Naive thymus-derived CD4-positive, alpha-beta T cell (primary cell): ENCODE data around the gene POMGNT1. TPM values are rescaled to one million over a fixed set of nuclear protein-coding genes. Genes with fewer than 3 reads are reported as not detected.

Experiments used
- ATAC-seq: fragments of 150-1000 bp; cut with Tn5 transposase; 2 replicates; pipeline ENCODE4 v1.10.0; 2021; ENCODE audit warnings: mild to moderate bottlenecking, moderate library complexity
- CTCF ChIA-PET: fragments of 350-600 bp; sonication (Branson Sonifier 250); formaldehyde crosslinking; loops from one replicate; lab custom pipeline; 2021; ENCODE audit warnings: antibody characterized with exemption; lab: Charles Lee
- POLR2A ChIA-PET: fragments of 350-600 bp; sonication (Branson Sonifier 250); formaldehyde crosslinking; loops from one replicate; lab custom pipeline; 2021; ENCODE audit warnings: antibody characterized with exemption, inconsistent platforms; lab: Charles Lee
- DNase-seq, 9 donors: peaks; one replicate each; pipeline versions ENCODE4 v3.0.0 to v3.0.0-alpha.2; 2020 to 2022; ENCODE audit warnings: mixed read lengths in 1 of 9
- H3K27ac ChIP-seq: one replicate; pipeline ENCODE4 v1.7.0; 2013; ENCODE audit warnings: mild to moderate bottlenecking, low read depth, low read length, moderate library complexity
- H3K27me3 ChIP-seq, 2 donors: one replicate each; pipeline ENCODE4 v1.7.0; 2013; ENCODE audit warnings: low read length in 2 of 2, mild to moderate bottlenecking in 2 of 2, moderate library complexity in 2 of 2; ENCODE audit not compliant: control insufficient read depth in 2 of 2, insufficient read depth in 2 of 2
- H3K36me3 ChIP-seq, 3 experiments: 1 replicate in 2 of 3; 2 replicates in 1 of 3; pipeline ENCODE4 v1.7.0; 2013; ENCODE audit warnings: low read length in 3 of 3, mild to moderate bottlenecking in 3 of 3, moderate library complexity in 1 of 3; ENCODE audit not compliant: insufficient read depth in 3 of 3, control insufficient read depth in 2 of 3
- H3K4me1 ChIP-seq, 2 donors: one replicate each; pipeline ENCODE4 v1.7.0; 2013; ENCODE audit warnings: low read length in 2 of 2, mild to moderate bottlenecking in 2 of 2, moderate library complexity in 1 of 2; ENCODE audit not compliant: control insufficient read depth in 2 of 2, insufficient read depth in 2 of 2
- H3K4me3 ChIP-seq: 2 replicates; pipeline ENCODE4 v1.7.0; 2013; ENCODE audit warnings: mild to moderate bottlenecking, low read length
- H3K9me3 ChIP-seq, 3 experiments: 1 replicate in 2 of 3; 2 replicates in 1 of 3; pipeline ENCODE4 v1.7.0; 2013; ENCODE audit warnings: low read length in 3 of 3; ENCODE audit not compliant: control insufficient read depth in 2 of 3
- H3K27ac Mint-ChIP-seq, 9 donors: one replicate each; pipeline ENCODE4 v1.8.0; 2020 to 2022; ENCODE audit warnings: mixed read lengths in 9 of 9, mild to moderate bottlenecking in 8 of 9, moderate library complexity in 5 of 9, inconsistent platforms in 2 of 9
- H3K27me3 Mint-ChIP-seq, 5 donors: one replicate each; pipeline ENCODE4 v1.8.0; 2021 to 2022; ENCODE audit warnings: mixed read lengths in 5 of 5, mild to moderate bottlenecking in 1 of 5
- H3K36me3 Mint-ChIP-seq, 5 donors: one replicate each; pipeline ENCODE4 v1.8.0; 2020 to 2022; ENCODE audit warnings: mixed read lengths in 5 of 5, mild to moderate bottlenecking in 3 of 5, inconsistent platforms in 1 of 5
- H3K4me1 Mint-ChIP-seq, 7 donors: one replicate each; pipeline ENCODE4 v1.8.0; 2020 to 2022; ENCODE audit warnings: mixed read lengths in 7 of 7, mild to moderate bottlenecking in 3 of 7, inconsistent platforms in 1 of 7
- H3K4me3 Mint-ChIP-seq, 10 donors: one replicate each; pipeline ENCODE4 v1.8.0; 2020 to 2022; ENCODE audit warnings: mild to moderate bottlenecking in 10 of 10, mixed read lengths in 10 of 10, moderate library complexity in 6 of 10, inconsistent platforms in 2 of 10
- H3K9me3 Mint-ChIP-seq, 11 donors: one replicate each; pipeline ENCODE4 v1.8.0; 2020 to 2022; ENCODE audit warnings: mixed read lengths in 11 of 11, mild to moderate bottlenecking in 4 of 11, inconsistent platforms in 1 of 11, moderate library complexity in 1 of 11
- intact Hi-C, 2 donors: fragments of 100-400 bp; cut with micrococcal nuclease; formaldehyde crosslinking; loops; one replicate each; pipeline ENCODE4 v1.15.1; 2023
- polyA plus RNA-seq, 2 donors: library from polyadenylated mRNA; unstranded; fragments of 300-500 nt; fragmentation: Illumina TruSeq; gene quantifications; one replicate each; pipeline ENCODE4 v1.2.3, GENCODE V29; 2021
- total RNA-seq, 6 experiments: library from RNA in 5 of 6; stranded (reverse) in 5 of 6; gene quantifications; 1 replicate in 5 of 6; 2 replicates in 1 of 6; pipeline ENCODE4 v1.2.3 and lab custom pipeline; 2021 to 2026

The POMGNT1 gene
- total and polyA plus RNA-seq, 7 experiments from 2014 or later = 34.6 to 58.6 (median 36.3) TPM

DNA sequence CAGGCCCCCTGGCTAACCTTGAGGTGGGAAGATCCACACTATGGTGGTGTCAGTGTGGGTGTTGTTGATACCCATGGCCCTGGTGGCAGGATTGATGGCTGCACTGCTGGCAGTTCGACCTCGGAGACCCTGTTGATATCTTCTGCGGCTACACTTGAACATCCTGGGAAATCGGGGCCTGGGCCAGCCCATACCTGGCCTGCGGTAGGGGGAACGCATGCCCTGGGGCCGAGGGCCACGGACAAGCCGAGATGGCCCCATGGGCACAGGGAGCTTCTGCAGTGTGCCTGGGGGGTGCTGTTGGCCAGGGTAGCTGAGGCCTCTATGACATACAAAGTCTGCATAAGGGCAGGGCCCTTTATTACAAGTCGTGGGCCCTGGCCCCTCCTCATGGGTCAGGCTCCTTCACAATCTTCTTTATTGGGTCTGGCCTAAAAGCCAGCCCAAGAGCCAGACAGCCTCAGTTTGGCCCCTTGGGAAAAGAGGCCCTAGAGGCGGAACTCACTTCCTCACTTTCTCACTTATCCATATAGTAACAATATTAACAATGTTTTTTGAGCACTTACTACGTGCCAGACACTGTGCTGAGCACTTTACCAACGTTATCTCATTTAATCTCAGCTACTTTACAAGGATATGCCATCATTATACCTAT, 21.9 kb downstream of the POMGNT1 start, which contains the start of gene P3R3URF:
P3R3URF (minus strand) TSS at position 278 of the 655 bp plus-strand sequence; CDS start at position 261, 17 bp downstream.
- Mint-ChIP-seq H3K36me3 (no peaks in the 10 kb centered on the region), H3K27me3 (no peaks in the 10 kb centered on the region), H3K9me3 (no peaks in the 10 kb centered on the region), H3K4me1 (peaks cover 0 to 2% (median 0%) of the 10 kb centered on the region in 7 donors), H3K27ac (no peak within 1 kb of the TSS), H3K4me3 (no peak within 1 kb of the TSS)
- no peak within 1 kb of the TSS for H3K27ac ChIP-seq
- H3K4me1 ChIP-seq = no peaks in the 10 kb centered on the region
- POLR2A ChIA-PET = interaction anchor here (1.4 kb wide), 1 partner anchor 9 kb away, joined by 3 read pairs; no protein-coding TSS in a partner anchor
- H3K27me3 ChIP-seq = no peaks in the 10 kb centered on the region
- CTCF ChIA-PET = interaction anchor here (10.7 kb wide), 1 partner anchor 140 kb away, joined by 119 read pairs; no protein-coding TSS in a partner anchor
- no peak for DNase-seq
- H3K4me3 ChIP-seq = no peak within 1 kb of the TSS
- intact Hi-C loops = no loop called here
- H3K9me3 ChIP-seq = no peaks in the 10 kb centered on the region
- H3K36me3 ChIP-seq = no peaks in the 10 kb centered on the region
- no peak for ATAC-seq

GRCh38 chr1:46175243-46175642, 23.0 kb downstream of the POMGNT1 start:
- H3K4me1 ChIP-seq = no peaks in the 10 kb centered on the region
- H3K36me3 Mint-ChIP-seq = no peaks in the 10 kb centered on the region
- DNase-seq (no peak), ATAC-seq (no peak)
- intact Hi-C loops = no loop called here
- peaks cover 0 to under 1% (median 0%) of the 10 kb centered on the region in 11 donors for H3K9me3 Mint-ChIP-seq
- no peaks in the 10 kb centered on the region for H3K36me3 ChIP-seq
- H3K27ac ChIP-seq = no peak overlapping the region
- ChIA-PET POLR2A (no interaction called here), CTCF (interaction anchor here (10.7 kb wide), 1 partner anchor 139 kb away, joined by 119 read pairs; no protein-coding TSS in a partner anchor)
- H3K27me3 ChIP-seq = no peaks in the 10 kb centered on the region
- H3K4me3 Mint-ChIP-seq = no peak overlapping the region
- peaks cover 0 to 2% (median 0%) of the 10 kb centered on the region in 5 donors for H3K27me3 Mint-ChIP-seq
- H3K9me3 ChIP-seq = no peaks in the 10 kb centered on the region
- no peaks in the 10 kb centered on the region for H3K4me1 Mint-ChIP-seq
- H3K4me3 ChIP-seq = no peak overlapping the region
- no peak overlapping the region for H3K27ac Mint-ChIP-seq

DNA sequence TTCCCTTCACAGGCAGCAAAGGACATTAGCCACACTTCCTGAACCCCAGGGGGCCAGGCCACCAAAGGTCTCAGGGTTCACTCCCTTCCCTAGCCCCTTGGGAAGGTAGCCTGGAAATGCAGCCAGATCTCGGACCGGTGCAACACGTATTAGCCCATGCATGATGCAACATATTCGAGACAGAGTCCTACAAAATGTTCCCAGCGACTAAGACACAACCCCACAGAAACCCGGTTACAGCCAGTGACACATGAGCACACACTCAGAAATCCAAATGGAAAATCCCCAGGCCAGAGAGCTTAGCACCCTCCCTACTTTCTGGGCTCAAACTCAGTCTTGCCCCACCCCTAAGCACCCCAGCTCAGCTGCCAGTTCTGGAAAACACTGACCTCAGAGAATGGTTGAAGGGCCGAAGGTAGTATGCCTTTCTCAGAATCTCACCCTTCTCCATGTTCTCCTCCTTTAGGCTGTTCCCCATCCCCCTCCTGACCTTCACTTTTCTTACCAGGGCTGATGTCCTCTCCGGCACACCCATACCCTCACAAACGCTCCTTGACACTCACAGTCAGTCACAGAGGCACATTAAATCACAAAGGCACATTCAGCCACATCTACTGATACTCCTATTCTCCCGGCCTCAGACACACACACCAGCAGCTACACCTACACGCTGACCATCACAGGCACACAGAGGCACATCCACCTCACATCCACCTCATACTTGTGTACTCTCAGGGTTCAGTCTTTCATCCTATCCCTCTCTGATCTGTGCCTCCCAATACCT, 23.6 kb downstream of the POMGNT1 start, which contains the start of gene TSPAN1:
TSPAN1 (plus strand) TSS at position 640 of the 784 bp plus-strand sequence. CDS start 6,021 bp downstream, outside the sequence.
- Mint-ChIP-seq H3K27me3 (peaks cover 0 to 4% (median 0%) of the 10 kb centered on the region in 5 donors), H3K27ac (no peak within 1 kb of the TSS), H3K4me3 (no peak within 1 kb of the TSS), H3K4me1 (no peaks in the 10 kb centered on the region), H3K9me3 (peaks cover 0 to 1% (median 0%) of the 10 kb centered on the region in 11 donors), H3K36me3 (no peaks in the 10 kb centered on the region)
- Histone ChIP-seq H3K36me3 (no peaks in the 10 kb centered on the region), H3K27me3 (no peaks in the 10 kb centered on the region), H3K4me1 (no peaks in the 10 kb centered on the region), H3K27ac (no peak within 1 kb of the TSS), H3K4me3 (no peak within 1 kb of the TSS), H3K9me3 (no peaks in the 10 kb centered on the region)
- ChIA-PET CTCF (interaction anchor here (10.7 kb wide), 1 partner anchor 139 kb away, joined by 119 read pairs; no protein-coding TSS in a partner anchor), POLR2A (interaction anchor here (0.6 kb wide), 1 partner anchor 348 kb away, joined by 3 read pairs; no protein-coding TSS in a partner anchor)
- ATAC-seq = no peak
- peak in 1 of 9 donors; percentile 2 for DNase-seq
- intact Hi-C loops = no loop called here

DNA sequence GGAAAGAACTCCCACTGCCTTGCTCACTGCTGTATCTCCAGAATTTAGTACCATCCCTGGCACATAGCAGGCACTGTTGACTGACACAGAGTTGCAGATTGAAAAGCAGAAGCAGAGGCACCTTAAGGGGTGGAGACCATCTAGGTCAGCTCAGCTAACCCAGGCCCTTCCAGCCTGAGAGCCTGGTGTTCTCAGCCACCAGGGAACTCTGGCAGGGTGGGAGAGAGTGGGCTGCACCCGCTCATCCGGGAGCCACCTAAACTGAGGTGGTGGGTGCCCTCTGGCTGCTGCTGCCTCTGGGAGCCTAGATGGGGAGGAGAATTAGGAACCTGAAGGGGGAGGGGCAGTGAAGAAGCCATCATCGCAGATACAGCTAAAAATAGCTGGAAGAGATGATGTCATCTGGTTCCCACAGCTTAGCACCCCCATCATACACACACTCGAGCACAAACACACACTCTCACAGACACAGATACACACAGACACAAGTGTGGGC, 24.8 kb downstream of the POMGNT1 start:
- peaks cover 0 to 17% (median 0%) of the 10 kb centered on the region in 5 donors for H3K27me3 Mint-ChIP-seq
- ATAC-seq (no peak), DNase-seq (no peak)
- peaks cover 0 to 1% (median 0%) of the 10 kb centered on the region in 11 donors for H3K9me3 Mint-ChIP-seq
- ChIA-PET CTCF (no interaction called here), POLR2A (no interaction called here)
- peaks cover 0 to 3% (median 0%) of the 10 kb centered on the region in 7 donors for H3K4me1 Mint-ChIP-seq
- H3K4me3 ChIP-seq = no peak overlapping the region
- no peaks in the 10 kb centered on the region for H3K4me1 ChIP-seq
- no peak overlapping the region for H3K27ac Mint-ChIP-seq
- no peaks in the 10 kb centered on the region for H3K36me3 Mint-ChIP-seq
- H3K4me3 Mint-ChIP-seq = no peak overlapping the region
- H3K9me3 ChIP-seq = no peaks in the 10 kb centered on the region
- H3K27ac ChIP-seq = no peak overlapping the region
- intact Hi-C loops = no loop called here
- no peaks in the 10 kb centered on the region for H3K36me3 ChIP-seq
- no peaks in the 10 kb centered on the region for H3K27me3 ChIP-seq

DNA sequence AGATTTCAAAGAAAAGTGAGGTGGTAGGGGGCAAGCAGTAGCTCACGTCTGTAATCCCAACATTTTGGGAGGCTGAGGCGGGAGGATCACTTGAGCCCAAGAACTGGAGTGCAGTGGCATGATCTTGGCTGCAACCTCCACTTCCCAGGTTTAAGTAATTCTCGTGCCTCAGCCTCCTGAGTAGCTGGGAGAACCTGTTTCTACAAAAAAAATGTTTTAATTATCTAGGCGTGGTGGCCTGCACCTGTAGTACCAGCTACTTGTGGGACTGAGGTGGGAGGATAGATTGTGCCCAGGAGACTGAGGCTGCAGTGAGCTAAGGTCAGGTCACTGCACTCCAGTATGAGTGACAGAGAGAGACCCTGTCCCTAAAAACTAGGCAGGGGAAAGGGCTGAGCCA, 25.9 kb downstream of the POMGNT1 start:
- Mint-ChIP-seq H3K27me3 (peaks cover 0 to 25% (median 4%) of the 10 kb centered on the region in 5 donors), H3K4me1 (peaks cover 3 to 13% (median 6%) of the 10 kb centered on the region in 7 donors), H3K27ac (peak overlapping the region in 1 of 9 donors; percentile 74), H3K9me3 (peaks cover 0 to 1% (median 0%) of the 10 kb centered on the region in 11 donors), H3K4me3 (no peak overlapping the region), H3K36me3 (no peaks in the 10 kb centered on the region)
- H3K27ac ChIP-seq = no peak overlapping the region
- CTCF ChIA-PET = interaction anchor here (1.1 kb wide), 1 partner anchor 9 kb away, joined by 5 read pairs; no protein-coding TSS in a partner anchor
- no peaks in the 10 kb centered on the region for H3K27me3 ChIP-seq
- peaks cover 0 to 4% of the 10 kb centered on the region in 2 donors for H3K4me1 ChIP-seq
- intact Hi-C loops = no loop called here
- no peak for DNase-seq
- no peak for ATAC-seq
- no peaks in the 10 kb centered on the region for H3K36me3 ChIP-seq
- POLR2A ChIA-PET = interaction anchor here (0.5 kb wide), 1 partner anchor 30 kb away, joined by 3 read pairs; no protein-coding TSS in a partner anchor
- H3K9me3 ChIP-seq = no peaks in the 10 kb centered on the region
- H3K4me3 ChIP-seq = no peak overlapping the region

DNA sequence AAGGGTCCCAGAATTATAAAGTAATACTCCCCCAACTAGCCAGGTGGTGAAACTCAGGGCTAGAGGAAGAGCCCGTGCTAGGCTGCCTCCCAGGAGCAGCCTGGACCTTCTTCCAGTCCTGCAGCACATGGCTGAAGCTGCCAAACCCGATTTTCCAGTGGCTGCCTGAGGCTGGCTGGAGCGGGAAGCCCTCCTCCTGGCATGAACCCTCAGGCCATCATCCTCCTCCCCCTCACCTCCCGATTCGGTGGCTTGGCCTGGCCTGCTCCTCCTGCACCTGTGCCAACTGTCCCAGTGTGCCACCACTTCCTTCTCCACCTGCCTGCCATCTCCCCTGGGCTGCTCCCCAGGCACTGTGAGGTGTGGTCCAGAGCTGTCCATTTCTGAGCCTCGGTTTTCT, 26.4 kb downstream of the POMGNT1 start:
- Mint-ChIP-seq H3K27me3 (peaks cover 0 to 25% (median 4%) of the 10 kb centered on the region in 5 donors), H3K36me3 (no peaks in the 10 kb centered on the region), H3K4me3 (no peak overlapping the region), H3K4me1 (peaks cover 6 to 17% (median 10%) of the 10 kb centered on the region in 7 donors), H3K27ac (peak overlapping the region in 1 of 9 donors; percentile 74), H3K9me3 (peaks cover 0 to 1% (median 0%) of the 10 kb centered on the region in 11 donors)
- DNase-seq = no peak
- H3K4me1 ChIP-seq = peaks cover 0 to 5% of the 10 kb centered on the region in 2 donors
- H3K36me3 ChIP-seq = no peaks in the 10 kb centered on the region
- no peak overlapping the region for H3K27ac ChIP-seq
- ChIA-PET CTCF (interaction anchor here (1.1 kb wide), 1 partner anchor 9 kb away, joined by 5 read pairs; no protein-coding TSS in a partner anchor), POLR2A (interaction anchor here (0.5 kb wide), 1 partner anchor 31 kb away, joined by 3 read pairs; no protein-coding TSS in a partner anchor)
- H3K9me3 ChIP-seq = no peaks in the 10 kb centered on the region
- no peak overlapping the region for H3K4me3 ChIP-seq
- H3K27me3 ChIP-seq = no peaks in the 10 kb centered on the region
- ATAC-seq = no peak
- intact Hi-C loops = no loop called here
